Psoas muscle (tissue), 8 donors: Measurements from ENCODE around the gene PPFIA3. TPM values are rescaled to one million over a fixed set of nuclear protein-coding genes. Genes with fewer than 3 reads are reported as not detected.

Experiments used
- ATAC-seq, 4 donors: fragments of 200-7000 bp; cut with Tn5 transposase; one replicate each; pipeline ENCODE4 v1.9.1; 2020; ENCODE audit warnings: moderate library complexity in 3 of 4, mild to moderate bottlenecking in 2 of 4
- DNase-seq, 2 donors: peaks; one replicate each; pipeline ENCODE4 v3.0.0-alpha.2; 2020
- H3K27ac ChIP-seq: fragments of 200-600 bp; one replicate; pipeline ENCODE4 v1.8.0; 2022
- H3K27me3 ChIP-seq, 3 donors: fragments of 200-600 bp in 1 of 3; one replicate each; pipeline versions ENCODE4 v1.6.1 to v1.8.0; 2013 to 2022; ENCODE audit warnings: low read length in 2 of 3, mild to moderate bottlenecking in 2 of 3, moderate library complexity in 1 of 3; ENCODE audit not compliant: insufficient read depth in 3 of 3
- H3K36me3 ChIP-seq, 2 donors: fragments of 200-600 bp in 1 of 2; one replicate each; pipeline versions ENCODE4 v1.6.1 to v1.8.0; 2013 to 2022; ENCODE audit warnings: low read depth in 1 of 2, mild to moderate bottlenecking in 1 of 2, moderate library complexity in 1 of 2; ENCODE audit not compliant: insufficient read depth in 1 of 2
- H3K4me1 ChIP-seq: fragments of 200-600 bp; one replicate; pipeline ENCODE4 v1.8.0; 2022
- H3K4me3 ChIP-seq: fragments of 200-600 bp; one replicate; pipeline ENCODE4 v1.8.0; 2022; ENCODE audit warnings: mild to moderate bottlenecking
- H3K9me3 ChIP-seq: fragments of 200-600 bp; one replicate; pipeline ENCODE4 v1.8.0; 2022
- CTCF ChIP-seq: fragments of 200-600 bp; IDR thresholded peaks from one replicate; pipeline ENCODE4 v1.8.0; 2022; ENCODE audit warnings: antibody characterized with exemption
- WGBS, 3 donors: extraction: QIAGEN DNeasy Blood & Tissue Kit; methylation state at CpG; one replicate each; pipeline versions ENCODE4 v1.1.6 to v1.1.7; 2013; 5-methylcytosine and 5-hydroxymethylcytosine counted together
- intact Hi-C, 2 donors: fragments of 100-400 bp; cut with DNase I; formaldehyde crosslinking; loops; one replicate each; pipeline versions ENCODE4 v1.11.0 to v1.14.2; 2022
- polyA plus RNA-seq, 3 donors: library from polyadenylated mRNA; stranded (reverse); fragments of 200-250 nt; gene quantifications; one replicate each; pipeline ENCODE4 v1.2.3, GENCODE V29; 2013
- total RNA-seq, 4 donors: library from RNA; stranded (reverse); fragmentation: NEBNext Ultra II Directional in 2 of 4; extraction: Animal tissue kit (Norgen Biotek cat#: 25700) in 2 of 4; gene quantifications; one replicate each; pipeline versions ENCODE4 v1.2.1 to v1.2.4, GENCODE V29; 2021 to 2023
- donor health status: healthy with polysubstance abuse.
- donor health status: DM: no; HTN: no; CAD: no; lungs with moderate emphysema.
- donor health status: Bipolar disorder and iron deficiency.
- donor health status: healthy.
- donor health status: DM: yes; HTN: yes; CAD: no.
- donor health status: DM: no; HTN: no; CAD: no.
- donor health status: DM: no; HTN: no; CAD: no.
- donor health status: DM: yes; HTN: yes; CAD: no.

The PPFIA3 gene
- total and polyA plus RNA-seq, 7 donors, result 1.4 to 5.0 (median 3.2) TPM

- ATAC-seq, result no peak
- Histone ChIP-seq H3K9me3 (no peaks in the 10 kb centered on the region), H3K36me3 (no peaks in the 10 kb centered on the region), H3K27ac (peak overlapping the region; percentile 99), H3K4me3 (peak overlapping the region; percentile 77), H3K27me3 (no peaks in the 10 kb centered on the region), H3K4me1 (peaks cover 31% of the 10 kb centered on the region)
- intact Hi-C loops, result no loop called here
- WGBS, 3 donors, result 64 to 73% (median 69%) methylated on average over 11 of the region's 11 CpGs
- TF ChIP-seq CTCF, result no peak
- DNase-seq, result no peak
Measured at GRCh38 chr19:49148044-49148682, 28.8 kb downstream of the PPFIA3 start.

GRCh38 chr19:49148784-49149651 lies 29.7 kb downstream of the PPFIA3 start:
- no peak for TF ChIP-seq CTCF
- DNase-seq (peak; percentile 96 to 97), ATAC-seq (peak; percentile 76 to 82 (median 80))
- no peaks in the 10 kb centered on the region for H3K27me3 ChIP-seq
- H3K36me3 ChIP-seq, result no peaks in the 10 kb centered on the region
- intact Hi-C loops, result no loop called here
- peak overlapping the region; percentile 77 for H3K4me3 ChIP-seq
- 2 to 3% (median 3%) methylated on average over 37 to 49 of the region's 49 CpGs for WGBS, 3 donors
- H3K27ac ChIP-seq, result peak overlapping the region; percentile 99
- H3K4me1 ChIP-seq, result peaks cover 31% of the 10 kb centered on the region
- H3K9me3 ChIP-seq, result no peaks in the 10 kb centered on the region

- Histone ChIP-seq H3K36me3 (no peaks in the 10 kb centered on the region), H3K4me3 (peak overlapping the region; percentile 77), H3K27me3 (no peaks in the 10 kb centered on the region), H3K27ac (peak overlapping the region; percentile 99), H3K4me1 (peaks cover 31% of the 10 kb centered on the region), H3K9me3 (no peaks in the 10 kb centered on the region)
- DNase-seq (peak; percentile 70 to 87), ATAC-seq (peak; percentile 22 to 66 (median 47))
- intact Hi-C loops, result loop anchor here (5.0 to 10.0 kb wide), 2 partner anchors 32 to 155 kb away; partner anchors contain the start of genes C19orf73 (in 2 of the 2), PPFIA3 (in 2 of the 2), GYS1 (in 1 of the 2) and RUVBL2 (in 1 of the 2)
- TF ChIP-seq CTCF, result no peak
- WGBS, 3 donors, result 0% methylated on average over 23 of the region's 23 CpGs
Measured at GRCh38 chr19:49149652-49150105, 30.3 kb downstream of the PPFIA3 start.

GRCh38 chr19:49150106-49150943 lies 31.0 kb downstream of the PPFIA3 start:
- DNase-seq (peak; percentile 82 to 90), ATAC-seq (peak; percentile 64 to 71 (median 65))
- 1% methylated on average over 56 to 75 of the region's 75 CpGs for WGBS, 3 donors
- Histone ChIP-seq H3K27me3 (no peaks in the 10 kb centered on the region), H3K4me1 (peaks cover 30% of the 10 kb centered on the region), H3K4me3 (peak overlapping the region; percentile 77), H3K36me3 (no peaks in the 10 kb centered on the region), H3K9me3 (no peaks in the 10 kb centered on the region), H3K27ac (peak overlapping the region; percentile 99)
- TF ChIP-seq CTCF, result no peak
- intact Hi-C loops, result loop anchor here (5.0 to 10.0 kb wide), 2 partner anchors 33 to 156 kb away; partner anchors contain the start of genes C19orf73 (in 2 of the 2), PPFIA3 (in 2 of the 2), GYS1 (in 1 of the 2) and RUVBL2 (in 1 of the 2)
